ENCODE data around the gene CFAP46.
"Not testable (repeated sequence)": the region's sequence is repeated elsewhere in the genome, so short reads cannot be mapped to it uniquely, and the experiment has no call there.

The CFAP46 gene

GRCh38 chr10:132826524-132827422, 115.6 kb downstream of the CFAP46 start:
- Histone ChIP-seq H3K4me1 (ENCODE audit: control insufficient read depth, insufficient read depth, low read length) (no peaks in the 10 kb centered on the region), H3K27me3 (ENCODE audit: control insufficient read depth, insufficient read depth, low read length) (peaks cover 13% of the 10 kb centered on the region), H3K36me3 (ENCODE audit: control insufficient read depth, insufficient read depth, low read length) (no peaks in the 10 kb centered on the region), H3K4me3 (ENCODE audit: low read length) (no peak overlapping the region), H3K9me3 (ENCODE audit: control insufficient read depth, low read length) (no peaks in the 10 kb centered on the region), H3K9ac (ENCODE audit: low read length) (no peak overlapping the region)

- H3K4me1 ChIP-seq (ENCODE audit: control insufficient read depth, insufficient read depth, low read length); H3K36me3 ChIP-seq (ENCODE audit: control insufficient read depth, insufficient read depth, low read length); H3K9me3 ChIP-seq (ENCODE audit: control insufficient read depth, low read length); H3K9ac ChIP-seq (ENCODE audit: low read length); H3K27me3 ChIP-seq (ENCODE audit: control insufficient read depth, insufficient read depth, low read length); H3K4me3 ChIP-seq (ENCODE audit: low read length): not testable (repeated sequence)
These were observed 116.4 kb downstream of the CFAP46 start for GRCh38 chr10:132825783-132826523.

- no peaks in the 10 kb centered on the region for H3K36me3 ChIP-seq (ENCODE audit: control insufficient read depth, insufficient read depth, low read length)
- no peak overlapping the region for H3K9ac ChIP-seq (ENCODE audit: low read length)
- H3K9me3 ChIP-seq (ENCODE audit: control insufficient read depth, low read length) = no peaks in the 10 kb centered on the region
- H3K27me3 ChIP-seq (ENCODE audit: control insufficient read depth, insufficient read depth, low read length) = peaks cover 10% of the 10 kb centered on the region
- H3K4me3 ChIP-seq (ENCODE audit: low read length) = no peak overlapping the region
- H3K4me1 ChIP-seq (ENCODE audit: control insufficient read depth, insufficient read depth, low read length) = no peaks in the 10 kb centered on the region
These were observed 122.3 kb downstream of the CFAP46 start for GRCh38 chr10:132820056-132820455.

- H3K36me3 ChIP-seq (ENCODE audit: control insufficient read depth, insufficient read depth, low read length) = no peaks in the 10 kb centered on the region
- H3K9me3 ChIP-seq (ENCODE audit: control insufficient read depth, low read length) = no peaks in the 10 kb centered on the region
- H3K4me1 ChIP-seq (ENCODE audit: control insufficient read depth, insufficient read depth, low read length) = peaks cover 3% of the 10 kb centered on the region
- H3K9ac ChIP-seq (ENCODE audit: low read length) = no peak overlapping the region
- peaks cover 10% of the 10 kb centered on the region for H3K27me3 ChIP-seq (ENCODE audit: control insufficient read depth, insufficient read depth, low read length)
- H3K4me3 ChIP-seq (ENCODE audit: low read length) = no peak overlapping the region
These were observed 124.6 kb downstream of the CFAP46 start for GRCh38 chr10:132817701-132818211.

- Histone ChIP-seq H3K36me3 (ENCODE audit: control insufficient read depth, insufficient read depth, low read length) (no peaks in the 10 kb centered on the region), H3K4me3 (ENCODE audit: low read length) (no peak overlapping the region), H3K9me3 (ENCODE audit: control insufficient read depth, low read length) (no peaks in the 10 kb centered on the region), H3K4me1 (ENCODE audit: control insufficient read depth, insufficient read depth, low read length) (peaks cover 3% of the 10 kb centered on the region), H3K9ac (ENCODE audit: low read length) (no peak overlapping the region), H3K27me3 (ENCODE audit: control insufficient read depth, insufficient read depth, low read length) (peaks cover 10% of the 10 kb centered on the region)
These were observed 125.7 kb downstream of the CFAP46 start for GRCh38 chr10:132816718-132817117.

GRCh38 chr10:132815168-132815857, 127.1 kb downstream of the CFAP46 start:
- Histone ChIP-seq H3K27me3 (ENCODE audit: control insufficient read depth, insufficient read depth, low read length) (peaks cover 10% of the 10 kb centered on the region), H3K9ac (ENCODE audit: low read length) (no peak overlapping the region), H3K4me3 (ENCODE audit: low read length) (no peak overlapping the region), H3K9me3 (ENCODE audit: control insufficient read depth, low read length) (no peaks in the 10 kb centered on the region), H3K4me1 (ENCODE audit: control insufficient read depth, insufficient read depth, low read length) (peaks cover 3% of the 10 kb centered on the region), H3K36me3 (ENCODE audit: control insufficient read depth, insufficient read depth, low read length) (no peaks in the 10 kb centered on the region)

- Histone ChIP-seq H3K9me3 (ENCODE audit: control insufficient read depth, low read length) (no peaks in the 10 kb centered on the region), H3K27me3 (ENCODE audit: control insufficient read depth, insufficient read depth, low read length) (peaks cover 10% of the 10 kb centered on the region), H3K4me3 (ENCODE audit: low read length) (no peak overlapping the region), H3K4me1 (ENCODE audit: control insufficient read depth, insufficient read depth, low read length) (peaks cover 3% of the 10 kb centered on the region), H3K9ac (ENCODE audit: low read length) (no peak overlapping the region), H3K36me3 (ENCODE audit: control insufficient read depth, insufficient read depth, low read length) (no peaks in the 10 kb centered on the region)
These were observed 127.9 kb downstream of the CFAP46 start for GRCh38 chr10:132814469-132814856.

GRCh38 chr10:132813560-132814468, 128.6 kb downstream of the CFAP46 start:
- H3K36me3 ChIP-seq (ENCODE audit: control insufficient read depth, insufficient read depth, low read length) = no peaks in the 10 kb centered on the region
- no peak overlapping the region for H3K9ac ChIP-seq (ENCODE audit: low read length)
- peaks cover 10% of the 10 kb centered on the region for H3K27me3 ChIP-seq (ENCODE audit: control insufficient read depth, insufficient read depth, low read length)
- peaks cover 3% of the 10 kb centered on the region for H3K4me1 ChIP-seq (ENCODE audit: control insufficient read depth, insufficient read depth, low read length)
- no peak overlapping the region for H3K4me3 ChIP-seq (ENCODE audit: low read length)
- H3K9me3 ChIP-seq (ENCODE audit: control insufficient read depth, low read length) = no peaks in the 10 kb centered on the region

GRCh38 chr10:132813001-132813401, 129.4 kb downstream of the CFAP46 start:
- H3K4me3 ChIP-seq (ENCODE audit: low read length) = no peak overlapping the region
- no peak overlapping the region for H3K9ac ChIP-seq (ENCODE audit: low read length)
- peaks cover 12% of the 10 kb centered on the region for H3K27me3 ChIP-seq (ENCODE audit: control insufficient read depth, insufficient read depth, low read length)
- no peaks in the 10 kb centered on the region for H3K36me3 ChIP-seq (ENCODE audit: control insufficient read depth, insufficient read depth, low read length)
- H3K4me1 ChIP-seq (ENCODE audit: control insufficient read depth, insufficient read depth, low read length) = peaks cover 3% of the 10 kb centered on the region
- H3K9me3 ChIP-seq (ENCODE audit: control insufficient read depth, low read length) = no peaks in the 10 kb centered on the region

GRCh38 chr10:132812520-132812919, 129.8 kb downstream of the CFAP46 start:
- H3K9me3 ChIP-seq (ENCODE audit: control insufficient read depth, low read length) = no peaks in the 10 kb centered on the region
- H3K27me3 ChIP-seq (ENCODE audit: control insufficient read depth, insufficient read depth, low read length) = peaks cover 7% of the 10 kb centered on the region
- peaks cover 3% of the 10 kb centered on the region for H3K4me1 ChIP-seq (ENCODE audit: control insufficient read depth, insufficient read depth, low read length)
- H3K4me3 ChIP-seq (ENCODE audit: low read length) = no peak overlapping the region
- no peaks in the 10 kb centered on the region for H3K36me3 ChIP-seq (ENCODE audit: control insufficient read depth, insufficient read depth, low read length)
- H3K9ac ChIP-seq (ENCODE audit: low read length) = no peak overlapping the region

- Histone ChIP-seq H3K9me3 (ENCODE audit: control insufficient read depth, low read length) (no peaks in the 10 kb centered on the region), H3K36me3 (ENCODE audit: control insufficient read depth, insufficient read depth, low read length) (no peaks in the 10 kb centered on the region), H3K9ac (ENCODE audit: low read length) (no peak overlapping the region), H3K4me1 (ENCODE audit: control insufficient read depth, insufficient read depth, low read length) (peaks cover 3% of the 10 kb centered on the region), H3K4me3 (ENCODE audit: low read length) (no peak overlapping the region), H3K27me3 (ENCODE audit: control insufficient read depth, insufficient read depth, low read length) (peaks cover 7% of the 10 kb centered on the region)
These were observed 130.4 kb downstream of the CFAP46 start for GRCh38 chr10:132811891-132812481.
